Nucleus accumbens (tissue), 56 donors: ENCODE results near the gene TAS1R1.

Experiments
- DNase-seq, 56 donors: peaks; one replicate each; lab custom pipeline; 2025; lab: John Stamatoyannopoulos, UW

TAS1R1 gene

DNA sequence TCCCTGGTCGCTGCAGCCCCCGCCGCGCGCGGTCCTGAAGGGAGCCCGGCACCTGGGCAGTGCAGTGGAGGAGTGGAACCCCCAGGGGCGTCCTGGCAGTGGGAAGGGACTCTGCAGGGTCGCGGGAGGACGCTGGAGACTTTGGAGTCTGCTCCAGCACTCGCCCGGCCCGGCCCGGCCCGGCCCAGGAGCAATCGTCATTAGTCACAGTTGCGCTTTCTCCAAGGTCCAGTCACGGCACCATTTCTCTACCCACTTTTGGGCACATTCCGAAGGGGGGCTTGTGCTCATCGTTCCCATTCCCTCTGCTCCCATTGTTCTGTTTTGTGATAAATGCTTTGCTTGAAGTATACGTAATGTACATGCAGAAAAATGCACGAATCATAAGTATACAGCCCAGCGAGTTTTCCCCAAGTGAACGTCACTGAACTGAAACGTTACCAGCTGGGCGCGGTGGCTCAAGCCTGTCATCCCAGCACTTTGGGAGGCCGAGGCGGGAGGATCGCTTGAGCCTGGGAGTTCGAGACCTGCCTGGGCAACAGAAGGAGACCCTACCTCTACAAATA, 70.6 kb downstream of the TAS1R1 start:
- DNase-seq: peak in 5 of 56 donors; percentile 7 to 58 (median 40)

DNA sequence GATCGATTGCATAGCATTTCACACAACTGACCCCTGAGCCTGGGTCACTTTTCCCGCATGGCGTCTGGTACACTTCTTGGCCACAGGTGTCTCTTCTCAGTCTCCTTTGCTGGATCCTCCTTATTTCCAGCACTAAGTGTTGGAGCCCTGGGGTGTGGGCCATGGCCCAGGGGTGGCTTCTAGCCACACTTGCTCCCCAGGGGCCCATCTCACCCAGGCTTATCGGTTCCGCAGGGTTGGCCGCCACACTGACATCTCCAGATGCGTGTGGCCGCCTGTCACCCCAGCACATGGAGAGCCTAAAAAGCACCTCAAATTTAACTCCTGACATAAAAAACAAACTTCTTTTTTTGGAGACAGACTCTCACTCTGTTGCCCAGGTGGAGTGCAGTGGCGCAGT, 71.9 kb downstream of the TAS1R1 start:
- DNase-seq: no peak

DNA sequence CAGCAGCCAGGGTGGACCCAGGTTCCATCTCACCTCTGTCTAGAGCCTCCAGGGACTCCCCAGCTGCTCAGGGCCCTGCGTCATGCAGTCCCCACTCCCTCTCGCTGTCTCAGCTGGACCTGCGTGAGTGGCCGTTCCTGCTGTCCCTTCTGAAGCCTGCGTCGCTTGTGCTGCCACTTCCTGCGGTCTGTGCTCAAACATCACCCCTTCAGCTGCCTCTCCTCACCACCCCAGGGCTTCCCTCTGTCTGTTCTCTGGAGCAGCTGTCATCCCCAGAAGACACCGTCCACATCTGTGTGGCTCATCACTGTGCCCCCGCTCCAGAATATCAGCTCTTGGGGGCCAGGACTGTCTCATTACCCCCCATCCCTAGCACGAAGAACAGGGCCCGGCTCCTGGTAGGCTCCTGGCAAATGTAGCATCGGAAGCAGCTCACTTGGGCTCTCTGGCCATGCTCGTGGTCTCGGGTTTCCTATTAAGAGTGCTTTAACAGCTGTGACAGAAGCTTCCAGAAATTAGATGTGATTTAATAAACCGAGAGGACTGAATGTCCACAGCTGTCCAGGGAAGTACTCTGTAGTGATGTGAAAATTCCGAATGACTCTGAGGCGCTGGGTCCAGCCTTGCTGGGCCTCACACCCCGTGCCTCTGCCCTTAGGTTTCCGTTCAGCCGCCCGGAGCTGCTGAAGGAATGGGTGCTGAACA, 72.9 kb downstream of the TAS1R1 start:
- no peak for DNase-seq

DNA sequence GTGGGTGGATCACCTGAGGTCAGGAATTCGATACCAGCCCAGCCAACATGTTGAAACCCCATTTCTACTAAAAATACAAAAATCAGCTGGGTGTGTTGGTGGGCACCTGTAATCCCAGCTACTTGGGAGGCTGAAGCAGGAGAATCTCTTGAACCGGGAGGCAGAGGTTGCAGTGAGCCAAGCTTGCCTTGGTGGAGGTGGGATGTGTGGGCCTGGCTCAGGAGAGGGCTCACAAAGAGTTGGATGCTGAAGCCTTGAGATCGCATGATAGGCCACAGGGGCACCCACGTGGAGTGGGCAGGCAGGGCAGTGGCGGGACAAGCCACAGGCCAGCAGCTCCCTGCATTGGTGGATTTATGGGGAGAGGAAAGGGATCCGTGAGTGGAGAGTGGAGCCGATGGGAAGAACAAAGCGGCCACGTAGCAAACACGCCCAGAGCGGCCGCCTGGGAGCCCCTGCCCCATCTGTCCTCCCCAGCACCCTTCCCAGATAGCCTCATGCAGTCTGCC, 73.9 kb downstream of the TAS1R1 start:
- DNase-seq: no peak
